ENCODE measurements around the gene MAPKAP1.

MAPKAP1 gene

GRCh38 chr9:125591245-125591644 is 115.8 kb downstream of the MAPKAP1 start:
- no peaks in the 10 kb centered on the region for H4K20me1 ChIP-seq (ENCODE audit: low read depth, low read length)
- no peak overlapping the region for H3K4me3 ChIP-seq (ENCODE audit: insufficient read depth, low read length, poor library complexity, severe bottlenecking)
- no peak overlapping the region for H3K4me2 ChIP-seq (ENCODE audit: low read depth, low read length, poor library complexity, severe bottlenecking)
- H3K27ac ChIP-seq (ENCODE audit: low read depth, low read length), result no peak overlapping the region
- no peaks in the 10 kb centered on the region for H3F3A ChIP-seq (ENCODE audit: insufficient read depth)
- H3K9ac ChIP-seq (ENCODE audit: low read length), result no peak overlapping the region
- peaks cover 5% of the 10 kb centered on the region; the same call in 1 of the 2 replicates for H3K79me2 ChIP-seq (ENCODE audit: insufficient read depth, low read length)
- no peaks in the 10 kb centered on the region for H3K36me3 ChIP-seq (ENCODE audit: low read length)
- no peaks in the 10 kb centered on the region for H3K9me2 ChIP-seq (replicated peaks; ENCODE audit: insufficient read depth, low read length)
- H2AFZ ChIP-seq (ENCODE audit: low read depth, low read length, severe bottlenecking), result no peak overlapping the region
- no peaks in the 10 kb centered on the region for H3K27me3 ChIP-seq (ENCODE audit: low read length)
- no peak for TF ChIP-seq EZH2phosphoT487 (conservative IDR thresholded peaks at IDR 0.05; ENCODE audit: low read length)
- TF ChIP-seq CTCF (IDR thresholded peaks at IDR 0.05; ENCODE audit: insufficient read depth, low read length, poor library complexity, severe bottlenecking), result no peak
- no peaks in the 10 kb centered on the region for H3K9me3 ChIP-seq (ENCODE audit: insufficient read depth, low read length)

DNA sequence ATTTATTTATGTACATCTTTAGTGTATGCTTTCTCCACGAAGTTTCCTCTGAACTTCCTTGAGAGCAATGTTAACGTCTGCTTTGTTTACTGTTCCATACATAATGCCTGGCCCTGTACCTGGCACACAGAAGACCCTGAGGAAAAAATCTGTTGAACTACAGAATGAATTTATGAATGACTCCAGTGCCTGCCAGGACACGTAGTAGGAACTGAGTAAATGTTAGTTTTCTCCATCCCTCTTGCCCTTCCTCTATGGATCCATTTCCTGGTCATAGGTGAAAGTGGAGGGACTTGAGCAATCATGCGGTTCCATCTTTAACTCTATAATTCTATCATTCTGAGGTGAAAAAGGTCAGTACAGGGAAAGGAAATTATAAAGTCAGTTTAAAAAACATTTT is 117.7 kb downstream of the MAPKAP1 start:
- H3K79me2 ChIP-seq (ENCODE audit: insufficient read depth, low read length), result peaks cover 5% of the 10 kb centered on the region; the same call in 1 of the 2 replicates
- no peak overlapping the region for H3K9ac ChIP-seq (ENCODE audit: low read length)
- H3K27ac ChIP-seq (ENCODE audit: low read depth, low read length), result no peak overlapping the region
- H3K4me2 ChIP-seq (ENCODE audit: low read depth, low read length, poor library complexity, severe bottlenecking), result no peak overlapping the region
- TF ChIP-seq CTCF (IDR thresholded peaks at IDR 0.05; ENCODE audit: insufficient read depth, low read length, poor library complexity, severe bottlenecking) (no peak), EZH2phosphoT487 (conservative IDR thresholded peaks at IDR 0.05; ENCODE audit: low read length) (no peak)
- H3K27me3 ChIP-seq (ENCODE audit: low read length), result no peaks in the 10 kb centered on the region
- no peaks in the 10 kb centered on the region for H3F3A ChIP-seq (ENCODE audit: insufficient read depth)
- H3K4me3 ChIP-seq (ENCODE audit: insufficient read depth, low read length, poor library complexity, severe bottlenecking), result no peak overlapping the region
- no peaks in the 10 kb centered on the region for H4K20me1 ChIP-seq (ENCODE audit: low read depth, low read length)
- no peaks in the 10 kb centered on the region for H3K9me3 ChIP-seq (ENCODE audit: insufficient read depth, low read length)
- no peak overlapping the region for H2AFZ ChIP-seq (ENCODE audit: low read depth, low read length, severe bottlenecking)
- no peaks in the 10 kb centered on the region for H3K9me2 ChIP-seq (replicated peaks; ENCODE audit: insufficient read depth, low read length)
- H3K36me3 ChIP-seq (ENCODE audit: low read length), result no peaks in the 10 kb centered on the region

GRCh38 chr9:125587819-125588460 is 119.1 kb downstream of the MAPKAP1 start:
- Histone ChIP-seq H3K27me3 (ENCODE audit: low read length) (no peaks in the 10 kb centered on the region), H3K79me2 (ENCODE audit: insufficient read depth, low read length) (peaks cover 5% of the 10 kb centered on the region; the same call in 1 of the 2 replicates), H3K4me3 (ENCODE audit: insufficient read depth, low read length, poor library complexity, severe bottlenecking) (no peak overlapping the region), H3K36me3 (ENCODE audit: low read length) (no peaks in the 10 kb centered on the region), H3F3A (ENCODE audit: insufficient read depth) (no peaks in the 10 kb centered on the region), H3K9me3 (ENCODE audit: insufficient read depth, low read length) (no peaks in the 10 kb centered on the region), H3K4me2 (ENCODE audit: low read depth, low read length, poor library complexity, severe bottlenecking) (no peak overlapping the region), H3K27ac (ENCODE audit: low read depth, low read length) (no peak overlapping the region), H4K20me1 (ENCODE audit: low read depth, low read length) (no peaks in the 10 kb centered on the region), H3K9me2 (replicated peaks; ENCODE audit: insufficient read depth, low read length) (no peaks in the 10 kb centered on the region), H3K9ac (ENCODE audit: low read length) (no peak overlapping the region), H2AFZ (ENCODE audit: low read depth, low read length, severe bottlenecking) (no peak overlapping the region)
- no peak for TF ChIP-seq EZH2phosphoT487 (conservative IDR thresholded peaks at IDR 0.05; ENCODE audit: low read length)
- no peak for TF ChIP-seq CTCF (IDR thresholded peaks at IDR 0.05; ENCODE audit: insufficient read depth, low read length, poor library complexity, severe bottlenecking)
